ENCODE results near the gene CSF2.

The CSF2 gene

DNA sequence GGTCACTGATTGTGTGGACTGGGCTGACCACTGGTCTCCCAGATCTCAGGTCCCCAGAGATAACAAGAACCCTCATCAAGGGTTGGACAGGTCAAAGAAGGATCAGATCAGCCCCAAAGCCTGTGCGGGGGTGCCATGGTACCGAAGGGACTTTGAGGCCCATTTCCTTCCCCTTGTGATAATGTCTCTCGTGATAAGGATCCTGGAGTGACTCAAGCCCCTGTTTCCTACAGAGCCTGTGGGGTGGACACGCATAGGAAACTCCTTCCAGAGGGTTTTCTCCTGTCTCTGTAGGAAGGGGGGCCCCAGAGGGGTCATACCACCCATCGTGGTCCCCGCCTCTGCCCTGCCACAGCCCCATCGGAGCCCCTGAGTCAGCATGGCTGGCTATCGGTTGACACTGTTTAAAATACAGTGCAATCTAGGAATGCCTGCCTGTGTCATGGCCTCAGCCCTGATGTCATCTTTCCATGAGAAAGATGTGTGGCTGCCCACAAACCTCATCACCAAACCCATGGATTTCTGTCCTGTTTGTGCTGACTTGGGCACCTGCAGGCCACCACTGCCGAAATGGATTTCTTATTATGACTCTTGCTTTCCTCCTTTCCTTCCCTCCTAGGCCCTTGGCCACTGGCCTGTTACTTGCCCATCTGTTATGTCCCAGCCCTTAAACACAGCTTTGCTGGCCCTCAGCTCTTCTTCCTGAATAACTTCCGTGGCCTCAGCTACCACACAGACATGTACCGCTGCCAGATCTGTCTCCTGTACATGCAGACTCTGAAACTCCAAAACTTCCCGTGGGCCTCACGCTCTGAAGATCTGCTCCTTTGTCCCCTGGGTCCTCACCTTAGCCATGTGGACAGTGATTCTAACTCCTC lies 2.9 kb upstream of the CSF2 start:
- no peak for DNase-seq

- no peak for DNase-seq
Observed at GRCh38 chr5:132071338-132071707, 2.3 kb upstream of the CSF2 start.

DNA sequence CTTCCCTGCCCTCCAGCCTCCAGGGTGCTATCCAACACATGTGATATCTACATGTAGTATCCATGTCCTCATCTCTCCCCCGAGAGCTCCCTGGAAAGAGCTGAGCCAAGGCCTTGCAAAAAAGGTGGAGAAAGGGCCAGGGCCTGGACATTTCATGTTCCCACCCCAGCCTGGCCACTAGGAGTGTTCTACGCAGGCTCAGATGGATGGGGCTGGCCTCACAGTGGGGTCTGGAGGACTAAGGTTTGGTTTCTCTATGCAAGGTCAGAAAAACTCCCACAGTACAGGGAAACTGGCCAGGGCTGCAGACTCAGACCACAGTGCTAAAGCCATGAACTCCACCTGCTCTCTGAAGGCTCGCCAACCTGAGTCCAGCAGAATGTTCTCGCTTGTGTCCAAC lies 1.5 kb upstream of the CSF2 start:
- DNase-seq = no peak

- DNase-seq = no peak
Observed at GRCh38 chr5:132072528-132072927, 1.1 kb upstream of the CSF2 start.

- no peak for DNase-seq
Observed at GRCh38 chr5:132074091-132074771, 642 bp downstream of the CSF2 start.

DNA sequence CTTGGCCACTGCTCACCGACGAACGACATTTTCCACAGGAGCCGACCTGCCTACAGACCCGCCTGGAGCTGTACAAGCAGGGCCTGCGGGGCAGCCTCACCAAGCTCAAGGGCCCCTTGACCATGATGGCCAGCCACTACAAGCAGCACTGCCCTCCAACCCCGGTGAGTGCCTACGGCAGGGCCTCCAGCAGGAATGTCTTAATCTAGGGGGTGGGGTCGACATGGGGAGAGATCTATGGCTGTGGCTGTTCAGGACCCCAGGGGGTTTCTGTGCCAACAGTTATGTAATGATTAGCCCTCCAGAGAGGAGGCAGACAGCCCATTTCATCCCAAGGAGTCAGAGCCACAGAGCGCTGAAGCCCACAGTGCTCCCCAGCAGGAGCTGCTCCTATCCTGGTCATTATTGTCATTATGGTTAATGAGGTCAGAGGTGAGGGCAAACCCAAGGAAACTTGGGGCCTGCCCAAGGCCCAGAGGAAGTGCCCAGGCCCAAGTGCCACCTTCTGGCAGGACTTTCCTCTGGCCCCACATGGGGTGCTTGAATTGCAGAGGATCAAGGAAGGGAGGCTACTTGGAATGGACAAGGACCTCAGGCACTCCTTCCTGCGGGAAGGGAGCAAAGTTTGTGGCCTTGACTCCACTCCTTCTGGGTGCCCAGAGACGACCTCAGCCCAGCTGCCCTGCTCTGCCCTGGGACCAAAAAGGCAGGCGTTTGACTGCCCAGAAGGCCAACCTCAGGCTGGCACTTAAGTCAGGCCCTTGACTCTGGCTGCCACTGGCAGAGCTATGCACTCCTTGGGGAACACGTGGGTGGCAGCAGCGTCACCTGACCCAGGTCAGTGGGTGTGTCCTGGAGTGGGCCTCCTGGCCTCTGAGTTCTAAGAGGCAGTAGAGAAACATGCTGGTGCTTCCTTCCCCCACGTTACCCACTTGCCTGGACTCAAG lies 1.5 kb downstream of the CSF2 start:
- DNase-seq = no peak

- DNase-seq = no peak
Observed at GRCh38 chr5:132075719-132076077, 2.1 kb downstream of the CSF2 start.

DNA sequence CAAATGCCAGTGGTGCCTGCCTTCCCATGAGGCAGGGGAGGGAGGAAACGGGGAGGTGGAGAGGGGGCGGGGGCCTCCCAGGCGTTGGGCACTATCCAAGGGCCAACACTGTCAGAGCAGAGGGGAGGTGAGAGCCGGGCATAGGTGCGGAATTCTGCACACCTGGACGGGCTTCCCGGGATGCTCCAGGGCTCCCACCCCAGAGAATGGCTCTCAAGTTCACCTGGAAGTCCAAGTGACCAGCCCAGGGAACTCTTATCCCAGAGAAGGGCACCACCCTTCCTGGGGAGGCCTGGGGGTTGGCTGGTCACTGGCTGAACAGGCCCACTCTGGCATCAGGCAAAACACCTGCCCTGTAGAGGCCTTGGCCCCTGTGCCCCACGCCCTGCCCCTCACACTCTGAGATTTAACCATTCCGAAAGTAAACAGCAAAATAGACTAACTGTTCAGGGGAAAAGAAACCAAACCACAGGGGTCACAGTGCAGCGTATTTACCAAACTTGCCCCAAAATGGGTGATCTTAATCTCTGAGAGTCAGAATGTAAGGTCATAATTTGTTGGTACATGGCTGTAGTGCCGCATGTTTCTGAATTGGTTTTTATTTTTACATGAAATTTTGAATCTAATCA lies 2.7 kb downstream of the CSF2 start:
- DNase-seq = no peak

GRCh38 chr5:132076983-132077382 lies 3.4 kb downstream of the CSF2 start:
- no peak for DNase-seq

GRCh38 chr5:132079081-132079480 lies 5.5 kb downstream of the CSF2 start:
- DNase-seq = no peak

DNA sequence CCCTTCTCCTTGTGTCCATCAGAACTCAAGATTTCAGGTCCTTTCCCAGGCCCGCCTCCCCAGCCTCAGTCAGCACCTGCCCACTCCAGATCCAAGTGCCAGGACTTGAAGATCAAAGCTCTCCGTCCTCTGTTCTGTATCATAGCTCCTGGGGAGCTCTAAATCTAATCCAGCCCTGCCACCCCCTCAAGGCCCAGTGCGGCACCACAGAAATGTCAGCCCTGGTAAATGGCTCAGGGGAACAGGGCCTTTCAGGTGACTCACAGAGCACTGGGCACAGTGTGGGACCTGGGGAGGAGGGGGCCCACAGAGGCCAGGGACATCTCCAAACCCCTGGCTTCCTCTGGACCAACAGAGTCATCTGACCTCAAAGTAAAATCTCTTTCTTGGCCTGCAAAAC lies 6.0 kb downstream of the CSF2 start:
- DNase-seq = no peak

GRCh38 chr5:132080595-132080994 lies 7.0 kb downstream of the CSF2 start:
- DNase-seq = no peak

- no peak for DNase-seq
Observed at GRCh38 chr5:132081458-132081857, 7.9 kb downstream of the CSF2 start.

DNA sequence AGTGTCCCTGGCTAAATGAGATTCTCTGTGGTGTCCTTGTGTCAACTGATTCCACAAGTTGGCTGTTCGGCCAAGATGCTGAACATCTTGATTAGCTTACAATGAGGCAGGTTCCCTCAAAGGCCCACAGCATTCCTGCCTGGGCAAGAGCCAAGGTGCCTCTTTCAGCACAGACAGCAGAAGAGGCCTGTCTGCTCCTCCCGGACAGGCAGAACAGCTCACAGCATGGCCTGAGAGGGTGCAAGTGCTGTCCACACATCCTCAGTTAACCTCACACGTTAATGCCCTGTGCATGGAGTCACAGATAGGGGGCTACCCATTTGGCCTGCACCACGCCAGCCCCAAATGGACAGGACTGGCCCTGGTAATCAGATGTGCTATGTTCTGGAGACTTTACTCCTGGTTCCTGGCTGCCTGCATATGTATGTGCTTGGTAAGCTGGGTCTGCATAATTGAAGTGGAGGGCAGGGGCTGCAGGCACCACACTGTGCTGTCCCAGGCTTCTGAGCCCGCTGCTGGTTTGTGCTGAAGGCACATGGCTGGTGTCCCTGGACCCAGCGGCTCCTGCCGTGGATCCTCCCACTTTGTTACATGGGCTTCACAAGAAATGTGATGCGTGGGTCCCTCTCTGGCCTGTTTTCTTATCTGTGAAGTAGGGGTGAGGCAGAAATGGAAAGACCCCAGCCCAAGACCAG lies 8.9 kb downstream of the CSF2 start:
- DNase-seq = no peak

DNA sequence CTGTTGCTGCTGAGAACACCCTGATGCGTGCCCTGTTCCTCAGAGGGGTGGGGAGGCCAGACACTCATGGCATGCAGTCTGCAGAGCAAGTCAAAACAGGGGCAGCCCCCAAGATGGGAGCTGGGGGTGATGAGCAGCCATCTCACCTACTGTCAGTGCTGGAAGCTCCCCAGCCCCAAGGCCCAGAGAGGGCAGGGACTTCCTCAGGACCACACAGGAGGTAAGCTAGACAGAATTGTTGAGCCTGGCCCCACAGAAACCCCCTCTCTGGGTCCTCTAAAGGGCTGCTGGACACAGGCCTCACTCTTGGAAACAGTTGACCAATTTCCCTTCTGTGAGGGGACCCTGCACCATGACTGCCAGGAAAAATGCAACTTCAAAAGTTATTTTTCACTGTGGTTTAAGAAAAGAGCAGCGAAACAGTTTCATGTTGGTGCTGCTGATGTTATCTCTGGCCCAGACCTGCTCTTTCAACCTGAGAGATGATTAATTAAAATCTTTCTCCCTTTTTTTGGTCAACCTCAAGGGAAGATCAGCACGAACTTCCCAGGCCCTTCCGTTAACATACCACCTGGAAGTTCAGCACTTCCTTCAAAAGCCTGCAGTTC lies 9.6 kb downstream of the CSF2 start:
- no peak for DNase-seq

GRCh38 chr5:132085686-132086085 lies 12.1 kb downstream of the CSF2 start:
- DNase-seq = no peak

GRCh38 chr5:132086277-132086794 lies 12.7 kb downstream of the CSF2 start:
- peak; percentile 68 for DNase-seq

GRCh38 chr5:132087176-132087575 lies 13.6 kb downstream of the CSF2 start:
- DNase-seq = no peak

DNA sequence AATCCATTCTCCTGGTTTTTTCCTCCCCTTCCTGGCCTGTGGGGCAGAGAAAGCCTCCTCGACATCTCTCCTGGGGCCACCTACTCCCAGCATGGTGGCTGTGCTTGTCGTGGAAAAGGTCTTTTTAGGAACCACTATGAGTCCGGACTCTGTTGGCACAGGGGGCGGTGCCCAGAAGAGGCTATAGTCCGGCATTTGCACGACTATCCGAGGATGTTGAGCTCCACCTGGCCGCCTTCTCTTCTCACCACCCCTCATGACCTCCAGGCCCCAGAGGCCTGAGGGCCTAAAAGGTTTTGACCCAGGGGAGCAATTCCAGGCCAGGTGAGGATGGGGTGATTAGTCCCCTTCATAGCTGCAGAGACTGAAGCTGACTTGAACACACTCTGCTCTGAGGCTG lies 14.1 kb downstream of the CSF2 start:
- DNase-seq = no peak

GRCh38 chr5:132089363-132089762 lies 15.8 kb downstream of the CSF2 start:
- DNase-seq = no peak

- peak; percentile 11 for DNase-seq
Observed at GRCh38 chr5:132090107-132090506, 16.5 kb downstream of the CSF2 start.

- peak; percentile 12 for DNase-seq
Observed at GRCh38 chr5:132093271-132093670, 19.7 kb downstream of the CSF2 start.
